HCT116 (cell line): ENCODE results near the gene SLC30A3. TPM values are rescaled to one million over a fixed set of nuclear protein-coding genes. Genes with fewer than 3 reads are reported as not detected.

Experiments
- ATAC-seq: fragments of 200-7000 bp; cut with Tn5 transposase; 2 replicates; pipeline ENCODE4 v1.9.1; 2020; ENCODE audit warnings: mild to moderate bottlenecking, moderate library complexity
- BruUV-seq: library from RNA; stranded (reverse); fragments of 400-500 nt; replicated peaks from 2 replicates; lab custom pipeline; 2021; lab: Mats Ljungman, UMichigan
- CTCF ChIA-PET: fragments of 300-600 bp; sonication (Branson Sonifier 250); formaldehyde crosslinking; loops from one replicate; lab custom pipeline; 2021; ENCODE audit warnings: antibody characterized with exemption; lab: Charles Lee
- POLR2A ChIA-PET: fragments of 300-600, 350-600 bp; sonication (Branson Sonifier 250); formaldehyde crosslinking; loops from one replicate; lab custom pipeline; 2021; ENCODE audit warnings: antibody characterized with exemption; lab: Charles Lee
- RAD21 ChIA-PET, 2 experiments: fragments of 300-600 bp; sonication (Branson Sonifier 250); formaldehyde crosslinking; loops; one replicate each; lab custom pipeline; 2023; ENCODE audit warnings: low total read pairs in 2 of 2; ENCODE audit not compliant: uncharacterized antibody in 2 of 2, unreplicated experiment in 2 of 2, low non-redundant PET in 1 of 2; lab: Charles Lee
- DNase-seq: peaks from one replicate; pipeline ENCODE4 v3.0.0-alpha.2; 2010; ENCODE audit warnings: low read depth, low spot score
- H2AFZ ChIP-seq: fragments of 200-600 bp; shearing (Covaris generic), sonication (generic); 2 replicates; pipeline ENCODE4 v1.6.1; 2017; ENCODE audit warnings: low read depth, mixed run types, mixed read lengths, antibody characterized with exemption, low read length; ENCODE audit not compliant: poor library complexity, severe bottlenecking
- H3K27ac ChIP-seq: 2 replicates; pipeline ENCODE4 v1.5.1; 2012; ENCODE audit warnings: low read depth, low read length
- H3K27me3 ChIP-seq: fragments of 200-600 bp; sonication (generic); 2 replicates; pipeline ENCODE4 v1.6.1; 2016; ENCODE audit warnings: mixed run types, low read length, mixed read lengths; ENCODE audit not compliant: insufficient read depth
- H3K36me3 ChIP-seq, 2 experiments: fragments of 200-500 bp in 1 of 2; fragments of 200-600 bp in 1 of 2; sonication (Bioruptor generic) in 1 of 2; sonication (generic) in 1 of 2; 2 replicates each; pipeline versions ENCODE4 v1.5.1 to v1.6.1; 2014 to 2016; ENCODE audit warnings: low read length in 2 of 2, inconsistent platforms in 1 of 2, mixed read lengths in 1 of 2, mixed run types in 1 of 2; ENCODE audit not compliant: insufficient read depth in 2 of 2, control insufficient read depth in 1 of 2
- H3K4me1 ChIP-seq, 2 experiments: fragments of 200-600 bp in 1 of 2; sonication (generic) in 1 of 2; 2 replicates each; pipeline versions ENCODE4 v1.5.1 to v1.6.1; 2012 to 2017; ENCODE audit warnings: low read length in 2 of 2, inconsistent platforms in 1 of 2, mild to moderate bottlenecking in 1 of 2, mixed read lengths in 1 of 2, mixed run types in 1 of 2, moderate library complexity in 1 of 2; ENCODE audit not compliant: insufficient read depth in 2 of 2, control insufficient read depth in 1 of 2
- H3K4me2 ChIP-seq: fragments of 200-600 bp; sonication (generic); 2 replicates; pipeline ENCODE4 v1.6.1; 2017; ENCODE audit warnings: mixed run types, low read length, mixed read lengths
- H3K4me3 ChIP-seq, 2 experiments: fragments of 200-600 bp in 1 of 2; sonication (generic) in 1 of 2; replicated peaks in 1 of 2; 2 replicates each; pipeline ENCODE4 v1.5.1; 2011 to 2016; ENCODE audit warnings: low read length in 2 of 2, control low read depth in 1 of 2, low read depth in 1 of 2, mild to moderate bottlenecking in 1 of 2, mixed read lengths in 1 of 2, mixed run types in 1 of 2
- H3K79me2 ChIP-seq: fragments of 200-600 bp; sonication (generic); 2 replicates; pipeline ENCODE4 v1.6.1; 2017; ENCODE audit warnings: mild to moderate bottlenecking, mixed run types, low read length, moderate library complexity, mixed read lengths; ENCODE audit not compliant: insufficient read depth
- H3K9ac ChIP-seq: fragments of 200-600 bp; sonication (generic); 2 replicates; pipeline ENCODE4 v1.6.1; 2016; ENCODE audit warnings: low read length, mixed read lengths
- H3K9me2 ChIP-seq: fragments of 200-600 bp; sonication (generic), shearing (Covaris generic); 2 replicates; pipeline ENCODE4 v1.6.1; 2017; ENCODE audit warnings: mixed run types, mild to moderate bottlenecking, moderate library complexity; ENCODE audit not compliant: insufficient read depth
- H3K9me3 ChIP-seq, 2 experiments: fragments of 200-500 bp in 1 of 2; fragments of 200-600 bp in 1 of 2; sonication (Bioruptor generic) in 1 of 2; sonication (generic) in 1 of 2; 2 replicates each; pipeline ENCODE4 v1.6.1; 2014 to 2017; ENCODE audit warnings: low read length in 2 of 2, mixed read lengths in 2 of 2, inconsistent platforms in 1 of 2, low read depth in 1 of 2, mild to moderate bottlenecking in 1 of 2, mixed run types in 1 of 2, moderate library complexity in 1 of 2; ENCODE audit not compliant: control insufficient read depth in 1 of 2, insufficient read depth in 1 of 2
- H4K20me1 ChIP-seq: fragments of 200-600 bp; sonication (generic), shearing (Covaris generic); 2 replicates; pipeline ENCODE4 v1.6.1; 2017; ENCODE audit warnings: mixed run types, mild to moderate bottlenecking, moderate library complexity; ENCODE audit not compliant: insufficient read depth
- SIN3A ChIP-seq: IDR thresholded peaks from 2 replicates; pipeline ENCODE4 v1.6.1; 2012; ENCODE audit warnings: low read depth
- intact Hi-C: fragments of 100-400 bp; cut with micrococcal nuclease; formaldehyde crosslinking; loops from 2 replicates; pipeline ENCODE4 v1.10.0; 2022
- total RNA-seq: library from RNA; stranded (reverse); gene quantifications from one replicate; pipeline ENCODE4 v1.2.1, GENCODE V29; 2021; ENCODE audit not compliant: unreplicated experiment
- TF ChIP-seq, protein P1 (sequence below): IDR thresholded peaks from 2 replicates; pipeline ENCODE4 v1.6.1; 2011; ENCODE audit warnings: mild to moderate bottlenecking, low read length, moderate library complexity; ENCODE audit not compliant: insufficient replicate concordance; ENCODE audit errors: extremely low read depth
- TF ChIP-seq, protein P2 (sequence below): IDR thresholded peaks from 2 replicates; pipeline ENCODE4 v1.6.1; 2012

SLC30A3 gene
- total RNA-seq, 1 experiment from 2014 or later = 20.5 TPM

DNA sequence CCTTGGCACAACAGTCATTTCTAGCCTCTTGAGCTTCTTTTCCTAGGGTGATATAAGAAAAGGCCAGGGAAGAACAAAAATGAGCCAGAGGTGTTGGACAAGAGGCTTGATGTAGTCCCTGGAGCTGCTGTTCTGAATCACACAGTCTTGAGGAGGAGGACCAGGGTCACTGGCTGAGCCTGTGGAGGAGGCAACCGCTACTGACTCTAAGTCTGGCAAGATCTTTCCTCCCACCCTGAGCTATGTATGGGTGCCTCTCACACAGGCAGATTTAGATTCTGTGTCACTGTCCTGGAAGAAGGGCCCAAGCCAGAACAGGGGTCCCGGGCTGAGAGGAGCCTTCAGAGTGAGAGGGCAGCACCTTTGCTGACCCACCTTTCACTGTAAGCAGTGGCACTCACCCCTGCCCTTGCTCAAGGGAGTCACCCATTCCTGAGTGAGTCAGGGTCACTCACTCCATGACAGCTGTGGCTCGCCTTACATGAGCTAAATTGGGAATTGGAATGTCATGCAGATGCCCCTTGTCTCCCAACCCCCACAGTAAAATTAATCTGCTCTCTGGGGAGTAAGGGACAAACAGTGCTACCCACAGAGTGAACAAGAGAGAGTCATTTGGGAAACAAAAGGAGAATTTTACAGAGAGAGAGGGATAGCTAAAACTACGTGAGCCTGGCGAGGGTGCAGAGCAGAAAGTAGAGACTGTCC, 19.2 kb upstream of the SLC30A3 start, which contains the start of gene TRIM54:
TSS of gene TRIM54 (plus strand) at position 575 of the 705 bp plus-strand sequence. CDS start 303 bp downstream, outside the sequence.
- H3K27ac ChIP-seq = no peak within 1 kb of the TSS
- H4K20me1 ChIP-seq = no peaks in the 10 kb centered on the region
- ChIA-PET CTCF (interaction anchor here (1.2 to 5.6 kb wide), 5 partner anchors 10 to 182 kb away, joined by 3 to 50 read pairs (median 12); no protein-coding TSS in a partner anchor), POLR2A (interaction anchor here (2.3 kb wide), 1 partner anchor 11 kb away, joined by 8 read pairs; no protein-coding TSS in a partner anchor), RAD21 (interaction anchor here in 1 of 2 experiments (1.2 kb wide), 1 partner anchor 21 kb away, joined by 3 read pairs; no protein-coding TSS in a partner anchor)
- no peaks in the 10 kb centered on the region for H3K27me3 ChIP-seq
- H3K4me3 ChIP-seq = no peak within 1 kb of the TSS
- no peak within 1 kb of the TSS for H2AFZ ChIP-seq
- H3K79me2 ChIP-seq = no peaks in the 10 kb centered on the region
- no peak within 1 kb of the TSS for H3K9ac ChIP-seq
- intact Hi-C loops = loop anchor here (2.0 to 5.0 kb wide), 2 partner anchors 183 to 315 kb away; no protein-coding TSS in a partner anchor
- no peaks in the 10 kb centered on the region for H3K9me2 ChIP-seq
- H3K4me2 ChIP-seq = peak within 1 kb of the TSS; percentile 34
- ATAC-seq (no peak), DNase-seq (no peak)
- peaks cover 2 to 28% of the 10 kb centered on the region in 2 experiments for H3K4me1 ChIP-seq
- no peaks in the 10 kb centered on the region for H3K9me3 ChIP-seq
- no peak for TF ChIP-seq SIN3A
- TF ChIP-seq, protein P1, sequence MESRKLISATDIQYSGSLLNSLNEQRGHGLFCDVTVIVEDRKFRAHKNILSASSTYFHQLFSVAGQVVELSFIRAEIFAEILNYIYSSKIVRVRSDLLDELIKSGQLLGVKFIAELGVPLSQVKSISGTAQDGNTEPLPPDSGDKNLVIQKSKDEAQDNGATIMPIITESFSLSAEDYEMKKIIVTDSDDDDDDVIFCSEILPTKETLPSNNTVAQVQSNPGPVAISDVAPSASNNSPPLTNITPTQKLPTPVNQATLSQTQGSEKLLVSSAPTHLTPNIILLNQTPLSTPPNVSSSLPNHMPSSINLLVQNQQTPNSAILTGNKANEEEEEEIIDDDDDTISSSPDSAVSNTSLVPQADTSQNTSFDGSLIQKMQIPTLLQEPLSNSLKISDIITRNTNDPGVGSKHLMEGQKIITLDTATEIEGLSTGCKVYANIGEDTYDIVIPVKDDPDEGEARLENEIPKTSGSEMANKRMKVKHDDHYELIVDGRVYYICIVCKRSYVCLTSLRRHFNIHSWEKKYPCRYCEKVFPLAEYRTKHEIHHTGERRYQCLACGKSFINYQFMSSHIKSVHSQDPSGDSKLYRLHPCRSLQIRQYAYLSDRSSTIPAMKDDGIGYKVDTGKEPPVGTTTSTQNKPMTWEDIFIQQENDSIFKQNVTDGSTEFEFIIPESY = no peak
- TF ChIP-seq, protein P2, sequence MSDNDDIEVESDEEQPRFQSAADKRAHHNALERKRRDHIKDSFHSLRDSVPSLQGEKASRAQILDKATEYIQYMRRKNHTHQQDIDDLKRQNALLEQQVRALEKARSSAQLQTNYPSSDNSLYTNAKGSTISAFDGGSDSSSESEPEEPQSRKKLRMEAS = no peak
- BruUV-seq = no TSS peak
- no peaks in the 10 kb centered on the region for H3K36me3 ChIP-seq
